Brain microvascular endothelial cell (primary cell): Measurements from ENCODE around the gene DYNLRB1.
A peak's percentile ranks its signal among the peaks of the same experiment; 100 is the strongest.
"Not testable (repeated sequence)": the region's sequence is repeated elsewhere in the genome, so short reads cannot be mapped to it uniquely, and the experiment has no call there.

Source experiments
- DNase-seq: peaks from one replicate; pipeline ENCODE4 v3.0.0-alpha.2; 2020
- H3K27ac ChIP-seq: fragments of 250-450 bp; sonication (Bioruptor Pico); 2 replicates; pipeline ENCODE4 v1.5.1; 2020; ENCODE audit warnings: mild to moderate bottlenecking, moderate library complexity
- H3K27me3 ChIP-seq: fragments of 250-450 bp; sonication (Bioruptor Pico); replicated peaks from 2 replicates; pipeline ENCODE4 v1.5.1; 2020; ENCODE audit warnings: mild to moderate bottlenecking
- H3K36me3 ChIP-seq: fragments of 250-450 bp; sonication (Bioruptor Pico); replicated peaks from 2 replicates; pipeline ENCODE4 v1.5.1; 2020; ENCODE audit warnings: mild to moderate bottlenecking
- H3K4me3 ChIP-seq: 2 replicates; pipeline ENCODE4 v1.5.1; 2011; ENCODE audit warnings: low read depth, mild to moderate bottlenecking, control low read depth, low read length, moderate library complexity
- CTCF ChIP-seq: IDR thresholded peaks from 2 replicates; pipeline ENCODE4 v1.5.1; 2011; ENCODE audit warnings: low read depth, mild to moderate bottlenecking, moderate library complexity, low read length, control low read depth, inconsistent platforms; ENCODE audit errors: missing control alignments
- in situ Hi-C: cut with HindIII; loops from 2 replicates; pipeline ENCODE4 v1.10.0; 2017; ENCODE audit warnings: low sequenced_read_pairs, low pct_ligation_motif_present

DYNLRB1 gene

GRCh38 chr20:34514897-34515483 lies 1.2 kb upstream of the DYNLRB1 start:
- no peak for TF ChIP-seq CTCF
- in situ Hi-C loops: no loop called here

GRCh38 chr20:34515484-34516246 lies 557 bp upstream of the DYNLRB1 start:
- DNase-seq: no peak
- Histone ChIP-seq H3K27me3 (no peaks in the 10 kb centered on the region), H3K36me3 (peaks cover 6% of the 10 kb centered on the region), H3K27ac (peak overlapping the region; percentile 81), H3K4me3 (peak overlapping the region; percentile 88)
- no peak for TF ChIP-seq CTCF
- in situ Hi-C loops: no loop called here

More at GRCh38 chr20:34514897-34515483, 1.2 kb upstream of the DYNLRB1 start:
- H3K36me3 ChIP-seq: peaks cover 4% of the 10 kb centered on the region
- H3K27ac ChIP-seq: peak overlapping the region; percentile 81
- DNase-seq: no peak
- H3K4me3 ChIP-seq: peak overlapping the region; percentile 88
- no peaks in the 10 kb centered on the region for H3K27me3 ChIP-seq

- Histone ChIP-seq H3K27me3 (no peaks in the 10 kb centered on the region), H3K27ac (peak overlapping the region; percentile 81), H3K4me3 (peak overlapping the region; percentile 88), H3K36me3 (peaks cover 2% of the 10 kb centered on the region)
- no peak for DNase-seq
- TF ChIP-seq CTCF: no peak
- in situ Hi-C loops: no loop called here
Measured at GRCh38 chr20:34517114-34517505, 888 bp downstream of the DYNLRB1 start.

- H3K36me3 ChIP-seq, H3K27me3 ChIP-seq, H3K27ac ChIP-seq, in situ Hi-C loops, DNase-seq, H3K4me3 ChIP-seq: not testable (repeated sequence)
Measured at GRCh38 chr20:34518863-34519262, 2.6 kb downstream of the DYNLRB1 start.

DNA sequence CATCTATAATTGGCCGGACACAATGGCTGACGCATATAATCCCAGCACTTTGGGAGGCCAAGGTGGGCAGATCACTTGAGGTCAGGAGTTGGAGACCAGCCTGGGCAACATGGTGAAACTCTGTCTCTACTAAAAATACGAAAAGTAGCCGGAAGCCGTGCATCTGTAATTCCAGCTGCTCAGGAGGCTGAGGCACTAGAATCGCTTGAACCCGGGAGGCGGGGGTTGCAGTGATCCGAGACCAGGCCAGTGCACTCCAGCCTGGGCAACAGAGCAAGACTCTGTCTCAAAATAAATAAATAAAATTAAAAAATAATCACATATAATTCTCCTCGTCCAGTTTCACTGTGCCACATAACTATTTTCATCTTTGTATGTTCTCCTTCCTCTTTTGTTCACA lies 3.6 kb downstream of the DYNLRB1 start:
- H3K27me3 ChIP-seq, DNase-seq, in situ Hi-C loops, H3K27ac ChIP-seq, H3K4me3 ChIP-seq, H3K36me3 ChIP-seq: not testable (repeated sequence)

GRCh38 chr20:34522969-34523871 lies 7.0 kb downstream of the DYNLRB1 start:
- H3K4me3 ChIP-seq: no peak overlapping the region
- TF ChIP-seq CTCF: peak; percentile 87
- no peaks in the 10 kb centered on the region for H3K27me3 ChIP-seq
- in situ Hi-C loops: no loop called here
- peak overlapping the region; percentile 54 for H3K27ac ChIP-seq
- peaks cover 16% of the 10 kb centered on the region for H3K36me3 ChIP-seq
- DNase-seq: peak; percentile 75
